Dermis microvascular lymphatic vessel endothelial cell (primary cell): Measurements from ENCODE around the gene LGR4. TPM values are rescaled to one million over a fixed set of nuclear protein-coding genes. Genes with fewer than 3 reads are reported as not detected.
"Not testable (repeated sequence)": the region's sequence is repeated elsewhere in the genome, so short reads cannot be mapped to it uniquely, and the experiment has no call there.

ENCODE experiments used
- DNase-seq, 2 donors: peaks; one replicate each; pipeline versions ENCODE4 v3.0.0 to v3.0.0-alpha.2; 2010; ENCODE audit warnings: low read depth in 2 of 2
- total RNA-seq: library from RNA; depleted of rRNA; stranded (reverse); fragments of >200 nt; gene quantifications from 2 replicates; pipeline ENCODE4 v1.2.1, GENCODE V29; 2014

LGR4 gene
- total RNA-seq, 1 donor from 2014 or later = 1.2 TPM

DNA sequence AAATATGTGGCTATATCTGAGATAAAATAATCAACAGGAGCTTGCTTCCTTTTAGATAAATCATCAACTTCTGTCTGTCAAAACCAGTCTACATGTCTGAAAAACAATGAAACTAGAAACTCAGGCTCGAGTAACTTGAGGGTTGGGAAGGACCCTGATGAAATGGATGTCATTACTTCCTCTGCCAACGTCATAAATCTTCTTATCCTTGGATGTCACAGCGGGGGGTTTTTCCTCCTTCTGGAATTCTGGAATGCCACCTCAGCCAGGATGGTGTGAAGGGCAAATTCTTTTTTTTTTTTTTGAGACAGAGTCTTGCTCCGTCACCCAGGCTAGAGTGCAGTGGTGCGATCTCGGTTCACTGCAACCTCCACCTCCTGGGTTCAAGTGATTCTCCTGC, 13.4 kb downstream of the LGR4 start:
- no peak for DNase-seq

DNA sequence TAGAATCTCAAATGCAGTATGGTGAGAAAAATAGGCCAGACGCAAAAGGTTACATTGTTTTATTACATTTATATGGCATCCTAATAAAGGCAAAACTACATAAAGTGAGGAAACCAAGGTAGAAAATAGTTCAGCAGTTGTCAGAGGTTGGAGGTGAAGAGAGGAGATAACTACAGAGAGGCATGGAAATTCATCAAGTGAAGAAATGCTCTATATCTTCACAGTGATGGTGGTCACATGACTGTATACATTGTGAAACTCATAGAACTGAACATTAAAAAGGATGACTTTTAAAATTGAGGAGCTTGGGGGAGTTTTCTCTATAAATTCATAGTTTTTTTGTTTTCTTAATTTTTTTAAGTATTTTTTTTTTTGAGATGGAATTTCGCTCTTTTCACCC, 14.4 kb downstream of the LGR4 start:
- DNase-seq = no peak

DNA sequence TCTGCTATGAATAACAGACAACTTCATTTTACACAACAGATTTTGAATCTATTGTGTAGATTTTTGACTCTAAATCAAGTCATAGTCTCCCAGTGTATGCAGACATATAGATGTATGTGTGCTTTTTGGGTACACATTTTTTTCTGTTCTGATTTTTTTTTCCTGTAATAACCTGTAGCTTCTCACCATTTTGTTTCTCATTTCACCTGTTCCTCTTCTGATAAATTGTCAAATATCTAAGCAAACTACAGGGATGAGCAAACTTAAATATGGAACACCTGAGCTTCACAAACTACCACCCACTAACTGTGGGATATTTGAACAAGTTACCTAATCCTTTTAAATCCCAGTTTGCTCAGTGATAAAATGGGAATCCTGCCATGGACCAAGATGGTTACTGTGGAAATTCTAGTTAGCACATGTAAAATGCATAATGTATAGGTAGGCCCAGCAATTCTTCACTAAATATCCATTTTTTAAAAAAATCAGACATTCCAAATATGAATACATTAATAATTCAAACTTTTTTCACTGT, 15.7 kb downstream of the LGR4 start:
- DNase-seq = no peak

DNA sequence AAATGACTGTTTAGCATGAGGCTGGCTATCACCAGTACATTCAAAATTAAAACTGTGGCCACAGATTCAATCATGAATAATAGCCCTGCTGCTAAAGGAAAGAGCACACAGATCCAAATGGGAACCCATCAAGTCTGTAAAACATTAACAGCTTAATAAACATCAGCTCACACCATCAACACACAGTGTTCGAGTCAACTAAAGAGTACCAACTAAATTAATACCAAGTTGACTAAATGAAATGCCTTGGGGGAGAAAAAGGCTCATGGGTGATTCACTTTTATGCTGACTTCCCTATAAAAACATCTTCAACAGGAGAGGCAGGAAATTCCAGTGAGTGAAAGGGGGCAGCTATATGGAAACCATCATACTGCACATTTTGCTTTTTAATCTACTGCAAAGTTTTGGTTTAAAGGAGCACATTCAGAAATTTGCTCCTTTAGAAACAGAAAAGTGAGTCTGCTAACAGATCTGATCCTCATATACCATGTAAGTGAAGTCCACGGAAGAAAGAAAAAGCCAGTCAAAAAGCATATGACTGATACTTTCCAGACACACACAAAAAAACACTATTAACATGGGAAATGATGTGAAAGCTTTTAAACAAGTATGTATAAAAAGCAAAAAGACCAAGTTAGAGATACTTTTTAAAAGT, 16.3 kb downstream of the LGR4 start:
- peak in 1 of 2 donors; percentile 51 for DNase-seq

DNA sequence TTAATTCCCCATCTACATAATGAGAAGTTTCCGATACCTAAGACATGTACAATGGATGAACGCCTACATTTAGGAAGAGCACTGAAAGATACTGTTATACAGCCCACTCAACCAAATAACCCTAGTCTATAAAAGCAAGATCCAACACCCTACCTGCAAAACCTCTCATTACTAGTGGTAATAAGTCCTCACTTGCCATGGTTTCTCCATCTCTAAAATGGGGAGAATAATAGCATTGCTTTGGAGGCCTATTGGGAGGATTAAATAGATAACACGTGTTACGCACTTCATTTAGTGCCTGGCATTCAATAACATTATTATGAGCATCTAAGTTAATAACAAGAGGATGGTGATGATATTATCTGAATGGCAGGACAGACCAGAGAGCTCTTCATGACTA, 16.9 kb downstream of the LGR4 start:
- DNase-seq = no peak

DNA sequence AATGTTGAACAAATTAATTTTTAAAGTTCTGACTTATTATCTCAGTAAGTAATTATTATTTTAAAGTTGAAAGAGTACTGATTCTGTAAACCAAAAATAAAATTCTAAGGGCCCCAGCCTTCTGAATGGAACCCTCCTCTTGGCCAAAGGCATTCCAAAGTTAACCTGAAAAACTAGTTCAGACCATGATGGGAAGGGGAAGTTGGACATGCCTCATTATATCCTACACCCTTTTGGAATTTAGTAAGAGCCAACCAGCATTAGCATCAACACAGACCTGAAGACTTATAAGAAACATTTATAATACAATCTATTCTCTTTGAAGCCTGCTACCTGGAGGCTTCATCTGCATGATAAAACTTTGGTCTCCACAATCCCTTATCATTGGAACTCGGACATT, 18.9 kb downstream of the LGR4 start:
- DNase-seq = no peak

GRCh38 chr11:27452147-27452546, 20.4 kb downstream of the LGR4 start:
- DNase-seq = no peak

GRCh38 chr11:27451244-27451965, 21.2 kb downstream of the LGR4 start:
- no peak for DNase-seq

GRCh38 chr11:27448184-27448540, 24.4 kb downstream of the LGR4 start:
- not testable (repeated sequence) for DNase-seq

DNA sequence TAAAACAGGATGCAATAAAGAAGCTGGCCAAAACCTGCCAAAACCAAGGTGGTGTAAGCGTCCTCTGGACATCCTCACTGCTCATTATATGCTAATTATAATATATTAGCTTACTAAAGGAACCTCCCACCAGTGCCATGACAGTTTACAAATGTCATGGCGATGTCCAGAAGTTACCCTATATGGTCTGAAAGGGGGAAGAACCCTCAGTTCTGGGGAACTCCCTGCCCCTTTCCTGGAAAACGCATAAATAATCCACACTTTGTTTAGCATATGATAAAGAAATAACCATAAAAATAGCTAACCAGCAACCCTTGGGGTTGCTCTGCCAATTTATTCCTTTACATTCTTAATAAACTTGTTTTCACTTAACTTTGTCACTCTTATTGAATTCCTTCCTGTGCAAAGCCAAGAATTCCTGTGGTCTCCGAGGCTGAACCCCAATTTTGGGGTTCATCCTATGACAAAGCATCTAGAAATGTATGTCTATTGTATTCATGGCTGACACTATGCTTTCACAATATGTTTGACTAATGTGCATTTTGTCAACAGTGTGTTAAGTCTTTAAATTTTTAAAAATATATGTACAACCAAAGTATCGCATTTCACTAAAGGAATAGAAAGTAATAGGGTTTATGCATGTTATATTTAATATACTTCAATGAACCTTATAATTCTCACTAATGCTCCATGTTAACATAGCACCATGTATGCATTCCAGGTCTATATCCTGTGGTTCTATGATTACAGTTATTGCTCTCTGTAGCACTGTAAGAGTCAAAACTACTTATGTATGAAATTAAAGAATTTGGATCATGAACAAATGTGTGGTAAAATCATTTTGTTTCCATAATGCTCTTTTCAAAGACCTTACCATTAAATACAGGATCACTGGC, 25.1 kb downstream of the LGR4 start:
- DNase-seq = no peak

- DNase-seq = no peak
Measured at GRCh38 chr11:27445625-27446024, 27.0 kb downstream of the LGR4 start.

- no peak for DNase-seq
Measured at GRCh38 chr11:27444801-27445215, 27.8 kb downstream of the LGR4 start.

- DNase-seq = no peak
Measured at GRCh38 chr11:27443746-27444507, 28.7 kb downstream of the LGR4 start.

- DNase-seq = no peak
Measured at GRCh38 chr11:27443227-27443626, 29.4 kb downstream of the LGR4 start.

DNA sequence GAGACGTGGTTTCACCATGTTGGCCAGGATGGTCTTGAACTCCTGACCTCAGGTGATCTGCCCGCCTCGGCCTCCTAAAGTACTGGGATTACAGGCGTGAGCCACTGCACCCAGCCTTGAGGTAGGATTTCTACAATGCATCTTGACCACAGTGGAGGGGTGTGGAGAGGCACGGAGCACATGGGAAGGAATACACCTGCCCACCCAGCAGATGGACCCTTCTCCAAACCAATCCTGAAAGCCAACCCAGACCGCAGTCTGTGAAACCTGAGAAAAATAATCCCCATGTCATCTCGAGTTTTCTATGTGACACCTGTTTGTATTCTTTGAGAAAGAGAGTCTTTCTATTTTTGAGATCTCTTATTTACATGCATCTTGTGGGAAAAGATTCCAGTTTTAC, 32.5 kb downstream of the LGR4 start:
- no peak for DNase-seq

DNA sequence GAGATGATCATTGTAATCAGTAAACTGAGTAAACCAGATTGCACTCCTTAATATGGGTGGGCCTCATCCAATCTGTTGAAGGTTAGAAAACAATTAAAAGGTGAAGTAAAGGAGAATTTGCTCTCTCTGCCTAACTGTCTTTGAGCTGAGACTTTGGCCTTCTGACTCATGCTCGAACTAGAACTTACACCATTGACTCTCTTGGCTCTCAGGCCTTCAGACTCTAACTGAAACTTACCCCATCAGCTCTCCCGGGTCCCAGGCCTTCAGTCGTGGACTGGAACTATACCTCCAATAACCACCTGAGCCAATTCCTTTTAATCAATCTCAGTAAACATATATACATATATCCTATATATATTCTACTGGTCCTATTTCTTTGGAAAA, 34.0 kb downstream of the LGR4 start:
- no peak for DNase-seq

DNA sequence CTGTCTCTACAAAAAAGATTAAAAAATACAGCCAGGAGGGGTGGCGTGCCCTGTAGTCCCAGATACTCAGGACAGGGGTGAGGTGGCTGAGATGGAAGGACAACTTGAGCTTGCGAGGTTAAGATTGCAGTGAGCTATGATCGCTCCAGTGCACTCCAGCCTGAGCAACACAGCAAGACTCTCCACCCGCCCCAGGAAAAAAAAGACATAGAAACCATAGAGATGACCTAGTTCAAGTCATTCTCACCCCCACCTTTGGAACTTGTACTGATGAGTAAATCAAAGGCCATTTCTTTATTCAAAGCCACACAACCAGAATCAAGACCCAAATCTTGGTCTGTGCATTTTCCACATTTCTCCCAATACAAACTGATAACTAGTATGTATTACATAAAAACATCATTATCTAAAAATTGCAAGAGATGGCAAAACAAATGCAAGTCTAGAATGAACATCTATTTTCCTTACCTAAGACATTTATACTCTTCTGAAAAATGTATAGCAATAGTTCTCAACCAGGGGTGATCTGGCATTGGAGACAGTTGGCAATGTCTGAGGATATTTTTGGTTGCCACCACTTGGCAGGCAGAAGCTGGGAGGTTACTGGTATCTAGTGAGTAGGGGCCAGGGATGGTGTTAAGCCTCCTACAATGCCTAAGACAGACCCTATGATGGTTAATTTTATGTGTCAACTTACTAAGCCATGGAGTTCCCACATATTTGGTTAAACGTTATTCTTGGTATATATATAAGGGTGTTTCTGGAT, 34.6 kb downstream of the LGR4 start:
- no peak for DNase-seq

DNA sequence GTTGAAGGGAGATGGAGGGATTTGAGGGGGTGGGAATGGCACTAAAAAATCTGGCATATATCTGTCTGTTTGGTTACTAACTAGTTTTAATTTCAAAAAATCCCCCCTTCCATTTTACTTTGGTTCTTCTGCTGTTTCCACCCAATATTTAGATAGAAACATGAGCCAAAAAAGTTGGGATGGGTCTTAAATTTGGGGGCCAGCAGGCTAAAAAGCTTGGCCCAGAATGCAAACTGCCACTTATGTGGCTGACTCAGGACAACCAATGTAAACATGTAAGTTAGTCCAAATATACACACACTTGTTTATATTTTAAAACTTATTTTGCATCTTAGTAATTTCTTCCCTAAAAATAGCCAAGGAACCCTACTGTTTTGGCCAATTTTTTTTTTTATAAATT, 35.7 kb downstream of the LGR4 start:
- no peak for DNase-seq

GRCh38 chr11:27433742-27434141, 38.8 kb downstream of the LGR4 start:
- no peak for DNase-seq

DNA sequence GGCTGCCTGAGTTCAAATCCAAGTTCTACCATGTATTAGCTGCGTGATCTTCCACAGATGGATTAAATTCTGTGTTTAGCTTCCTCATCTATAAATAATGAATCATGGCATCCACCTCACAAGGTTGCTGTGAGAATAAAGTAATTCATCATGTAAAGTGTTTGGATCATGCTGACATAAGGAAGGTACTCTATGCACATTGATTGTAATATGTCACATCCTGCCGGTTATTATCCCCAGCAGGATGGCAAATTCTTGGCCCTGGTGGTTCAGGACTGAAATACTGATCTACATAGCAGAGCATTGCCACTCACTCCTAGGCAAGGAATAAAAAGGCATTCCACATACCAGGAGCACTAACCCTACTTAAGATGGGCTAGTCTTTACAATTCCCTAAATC, 40.8 kb downstream of the LGR4 start:
- no peak for DNase-seq
